ENCODE results near the gene PHOSPHO1.
A peak's percentile ranks its signal among the peaks of the same experiment; 100 is the strongest.
"Not testable (repeated sequence)": the region's sequence is repeated elsewhere in the genome, so short reads cannot be mapped to it uniquely, and the experiment has no call there.

Gene PHOSPHO1

DNA sequence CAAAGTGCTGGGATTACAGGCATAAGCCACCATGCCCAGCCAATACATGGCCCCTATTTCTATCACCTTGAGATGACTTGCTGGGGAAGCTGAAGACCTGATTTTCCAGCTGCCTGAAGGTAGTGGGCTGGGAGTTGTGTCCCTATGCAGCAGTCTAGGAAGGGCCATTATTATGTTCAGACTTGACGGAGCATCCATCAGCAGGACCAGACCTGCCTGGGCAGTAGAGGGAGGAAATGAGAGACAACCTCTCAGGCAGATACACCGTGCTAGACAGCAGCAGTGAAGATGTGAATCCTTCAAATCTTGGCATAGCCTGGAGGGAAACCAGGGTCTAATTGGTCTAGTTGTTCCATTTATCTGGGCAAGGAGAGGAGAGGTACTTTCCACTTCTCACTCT, 35.6 kb upstream of the PHOSPHO1 start:
- H3K4me3 ChIP-seq (replicated peaks; ENCODE audit: insufficient read depth, low read length): no peak overlapping the region
- H3K27ac ChIP-seq (replicated peaks): no peak overlapping the region
- no peak for TF ChIP-seq REST (IDR thresholded peaks at IDR 0.05; ENCODE audit: insufficient replicate concordance, low read depth)
- TF ChIP-seq POLR2AphosphoS5 (IDR thresholded peaks at IDR 0.05; ENCODE audit: low read depth): no peak
- no peak for TF ChIP-seq GABPA (IDR thresholded peaks at IDR 0.05; ENCODE audit: low read depth)
- TF ChIP-seq SPI1 (IDR thresholded peaks at IDR 0.05; ENCODE audit: borderline replicate concordance, low read depth): no peak
- TF ChIP-seq, protein P1, sequence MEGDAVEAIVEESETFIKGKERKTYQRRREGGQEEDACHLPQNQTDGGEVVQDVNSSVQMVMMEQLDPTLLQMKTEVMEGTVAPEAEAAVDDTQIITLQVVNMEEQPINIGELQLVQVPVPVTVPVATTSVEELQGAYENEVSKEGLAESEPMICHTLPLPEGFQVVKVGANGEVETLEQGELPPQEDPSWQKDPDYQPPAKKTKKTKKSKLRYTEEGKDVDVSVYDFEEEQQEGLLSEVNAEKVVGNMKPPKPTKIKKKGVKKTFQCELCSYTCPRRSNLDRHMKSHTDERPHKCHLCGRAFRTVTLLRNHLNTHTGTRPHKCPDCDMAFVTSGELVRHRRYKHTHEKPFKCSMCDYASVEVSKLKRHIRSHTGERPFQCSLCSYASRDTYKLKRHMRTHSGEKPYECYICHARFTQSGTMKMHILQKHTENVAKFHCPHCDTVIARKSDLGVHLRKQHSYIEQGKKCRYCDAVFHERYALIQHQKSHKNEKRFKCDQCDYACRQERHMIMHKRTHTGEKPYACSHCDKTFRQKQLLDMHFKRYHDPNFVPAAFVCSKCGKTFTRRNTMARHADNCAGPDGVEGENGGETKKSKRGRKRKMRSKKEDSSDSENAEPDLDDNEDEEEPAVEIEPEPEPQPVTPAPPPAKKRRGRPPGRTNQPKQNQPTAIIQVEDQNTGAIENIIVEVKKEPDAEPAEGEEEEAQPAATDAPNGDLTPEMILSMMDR (IDR thresholded peaks at IDR 0.05; ENCODE audit: insufficient read depth, low read length): no peak
- no peak for DNase-seq (ENCODE audit: low read depth in 1 of 2, low spot score in 1 of 2)
- H3K27me3 ChIP-seq (ENCODE audit: insufficient read depth, poor library complexity, severe bottlenecking): no peaks in the 10 kb centered on the region

- not testable (repeated sequence) for H3K4me3 ChIP-seq (replicated peaks; ENCODE audit: insufficient read depth, low read length); DNase-seq (ENCODE audit: low read depth in 1 of 2, low spot score in 1 of 2); H3K27ac ChIP-seq (replicated peaks); H3K27me3 ChIP-seq (ENCODE audit: insufficient read depth, poor library complexity, severe bottlenecking)
These were observed 31.0 kb upstream of the PHOSPHO1 start for GRCh38 chr17:49261540-49261939.

- DNase-seq (ENCODE audit: low read depth in 1 of 2, low spot score in 1 of 2): peak in 1 of 2 experiments; percentile 48
- Histone ChIP-seq H3K27ac (replicated peaks) (no peak overlapping the region), H3K4me3 (replicated peaks; ENCODE audit: insufficient read depth, low read length) (peak overlapping the region; percentile 41), H3K27me3 (ENCODE audit: insufficient read depth, poor library complexity, severe bottlenecking) (no peaks in the 10 kb centered on the region)
- no peak for TF ChIP-seq POLR2AphosphoS5 (IDR thresholded peaks at IDR 0.05; ENCODE audit: low read depth)
These were observed 30.3 kb upstream of the PHOSPHO1 start for GRCh38 chr17:49260817-49261291.

DNA sequence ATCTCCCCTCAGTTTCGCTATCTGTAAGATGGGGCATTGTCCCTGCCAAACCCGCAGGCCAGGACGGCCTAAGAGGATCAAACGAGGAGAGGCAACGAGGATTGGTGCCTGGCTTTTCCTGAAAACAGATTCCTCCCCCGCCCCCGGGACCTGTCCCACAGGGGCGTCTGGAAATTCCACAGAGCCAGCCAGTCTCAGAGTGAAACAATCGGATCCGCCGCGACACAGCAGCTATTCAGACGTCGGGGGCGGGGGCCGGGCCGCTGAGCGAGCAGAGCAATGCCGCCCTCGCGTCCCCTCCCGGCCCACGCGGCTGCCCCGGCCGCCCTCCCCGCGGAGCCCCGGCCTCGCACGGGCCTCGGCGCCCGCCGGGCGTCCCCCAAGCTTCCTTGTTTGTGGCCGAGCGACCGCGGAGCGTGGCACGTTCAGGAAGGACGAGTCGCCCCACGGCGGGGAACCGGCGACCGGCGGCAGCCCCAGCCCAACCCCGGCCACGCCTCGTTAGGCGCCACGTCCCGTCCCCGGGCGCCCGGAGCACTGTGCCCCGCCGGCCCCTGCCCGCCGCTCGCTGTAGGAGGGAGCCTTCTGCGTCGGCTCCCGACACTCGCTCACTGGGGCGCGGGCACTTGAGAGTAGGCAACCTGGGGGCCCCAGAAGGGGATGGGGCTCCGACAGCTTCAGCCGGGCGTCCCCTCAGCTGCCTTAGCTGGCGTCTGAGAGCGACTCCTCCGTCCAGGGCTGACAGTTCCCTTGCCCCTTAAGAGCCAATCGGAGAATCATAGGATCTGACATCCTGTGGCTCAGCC, 29.6 kb upstream of the PHOSPHO1 start:
- TF ChIP-seq POLR2AphosphoS5 (IDR thresholded peaks at IDR 0.05; ENCODE audit: low read depth) (no peak), SPI1 (IDR thresholded peaks at IDR 0.05; ENCODE audit: borderline replicate concordance, low read depth) (no peak), GABPA (IDR thresholded peaks at IDR 0.05; ENCODE audit: low read depth) (no peak), REST (IDR thresholded peaks at IDR 0.05; ENCODE audit: insufficient replicate concordance, low read depth) (no peak)
- TF ChIP-seq, protein P1 (IDR thresholded peaks at IDR 0.05; ENCODE audit: insufficient read depth, low read length): no peak
- DNase-seq (ENCODE audit: low read depth in 1 of 2, low spot score in 1 of 2): peak; percentile 42 to 43

GRCh38 chr17:49259663-49260010, 29.1 kb upstream of the PHOSPHO1 start:
- TF ChIP-seq POLR2AphosphoS5 (IDR thresholded peaks at IDR 0.05; ENCODE audit: low read depth) (no peak), GABPA (IDR thresholded peaks at IDR 0.05; ENCODE audit: low read depth) (no peak), SPI1 (IDR thresholded peaks at IDR 0.05; ENCODE audit: borderline replicate concordance, low read depth) (no peak), REST (IDR thresholded peaks at IDR 0.05; ENCODE audit: insufficient replicate concordance, low read depth) (no peak)
- TF ChIP-seq, protein P1 (IDR thresholded peaks at IDR 0.05; ENCODE audit: insufficient read depth, low read length): no peak
- no peaks in the 10 kb centered on the region for H3K27me3 ChIP-seq (ENCODE audit: insufficient read depth, poor library complexity, severe bottlenecking)
- no peak overlapping the region for H3K27ac ChIP-seq (replicated peaks)
- H3K4me3 ChIP-seq (replicated peaks; ENCODE audit: insufficient read depth, low read length): peak overlapping the region; percentile 41
- DNase-seq (ENCODE audit: low read depth in 1 of 2, low spot score in 1 of 2): no peak

More for the DNA sequence above, 29.6 kb upstream of the PHOSPHO1 start:
- Histone ChIP-seq H3K27ac (replicated peaks) (peak overlapping the region; percentile 42; the same call in 1 of the 2 replicates), H3K27me3 (ENCODE audit: insufficient read depth, poor library complexity, severe bottlenecking) (no peaks in the 10 kb centered on the region), H3K4me3 (replicated peaks; ENCODE audit: insufficient read depth, low read length) (peak overlapping the region; percentile 41)
